HG02840 (cell line): ENCODE data around the gene CCDC97.

Source experiments
- ATAC-seq: cut with Tn5 transposase; IDR thresholded peaks from one replicate; pipeline ENCODE4 v1.9.1; 2021; ENCODE audit warnings: mild to moderate bottlenecking, moderate library complexity, moderate number of reproducible peaks; ENCODE audit not compliant: unreplicated experiment, low FRiP score

CCDC97 gene

GRCh38 chr19:41297628-41298347 lies 12.2 kb upstream of the CCDC97 start:
- ATAC-seq, result no peak

GRCh38 chr19:41298348-41298964 lies 11.5 kb upstream of the CCDC97 start:
- ATAC-seq, result no peak

DNA sequence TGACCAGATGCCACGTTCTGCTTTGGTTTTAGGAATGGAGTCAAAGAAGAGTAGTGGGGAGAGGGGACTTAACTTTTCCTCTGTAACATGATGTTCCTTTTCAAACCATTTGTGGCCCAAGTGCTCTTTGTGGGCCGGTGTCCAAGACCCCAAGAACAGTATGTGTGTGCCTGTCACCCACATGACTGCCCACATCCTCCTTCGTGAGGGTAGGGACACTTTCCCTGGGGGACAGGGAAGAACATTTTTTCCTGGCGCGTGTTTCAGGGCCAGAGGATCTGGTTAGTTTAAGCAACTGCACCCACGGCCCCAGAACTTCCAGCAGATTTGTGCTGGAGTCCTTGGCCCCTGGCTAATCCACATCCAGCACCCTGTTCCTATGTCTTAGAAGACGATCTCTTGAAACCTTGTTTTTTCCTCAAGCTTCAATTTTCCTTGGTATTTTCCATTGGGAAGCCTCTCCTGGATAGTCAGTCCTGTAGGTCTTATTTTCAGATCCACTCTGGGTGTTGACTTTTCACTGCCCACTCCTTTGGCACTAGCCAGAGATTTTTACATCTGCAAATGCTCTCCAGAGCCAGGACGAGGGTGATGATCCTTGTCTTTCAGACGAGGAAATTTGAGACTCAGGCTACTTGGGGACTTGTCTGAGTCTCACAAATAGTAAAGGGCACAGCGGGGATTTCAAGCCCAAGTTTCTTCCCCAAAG lies 10.8 kb upstream of the CCDC97 start:
- ATAC-seq, result no peak

- ATAC-seq, result no peak
These were observed 10.2 kb upstream of the CCDC97 start for GRCh38 chr19:41299755-41300089.

GRCh38 chr19:41300555-41300954 lies 9.4 kb upstream of the CCDC97 start:
- no peak for ATAC-seq

GRCh38 chr19:41302624-41303351 lies 7.2 kb upstream of the CCDC97 start:
- no peak for ATAC-seq

DNA sequence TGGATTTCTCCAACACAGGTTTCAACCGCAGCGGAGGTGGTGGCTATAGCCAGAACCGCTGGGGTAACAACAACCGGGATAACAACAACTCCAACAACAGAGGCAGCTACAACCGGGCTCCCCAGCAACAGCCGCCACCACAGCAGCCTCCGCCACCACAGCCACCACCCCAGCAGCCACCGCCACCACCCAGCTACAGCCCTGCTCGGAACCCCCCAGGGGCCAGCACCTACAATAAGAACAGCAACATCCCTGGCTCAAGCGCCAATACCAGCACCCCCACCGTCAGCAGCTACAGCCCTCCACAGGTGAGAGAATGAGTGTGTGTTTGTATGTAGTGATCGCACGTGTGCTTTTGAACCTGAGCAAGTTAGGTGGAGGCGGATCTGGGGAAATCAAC lies 6.0 kb upstream of the CCDC97 start:
- ATAC-seq, result no peak

- ATAC-seq, result no peak
These were observed 5.1 kb upstream of the CCDC97 start for GRCh38 chr19:41304706-41305483.

DNA sequence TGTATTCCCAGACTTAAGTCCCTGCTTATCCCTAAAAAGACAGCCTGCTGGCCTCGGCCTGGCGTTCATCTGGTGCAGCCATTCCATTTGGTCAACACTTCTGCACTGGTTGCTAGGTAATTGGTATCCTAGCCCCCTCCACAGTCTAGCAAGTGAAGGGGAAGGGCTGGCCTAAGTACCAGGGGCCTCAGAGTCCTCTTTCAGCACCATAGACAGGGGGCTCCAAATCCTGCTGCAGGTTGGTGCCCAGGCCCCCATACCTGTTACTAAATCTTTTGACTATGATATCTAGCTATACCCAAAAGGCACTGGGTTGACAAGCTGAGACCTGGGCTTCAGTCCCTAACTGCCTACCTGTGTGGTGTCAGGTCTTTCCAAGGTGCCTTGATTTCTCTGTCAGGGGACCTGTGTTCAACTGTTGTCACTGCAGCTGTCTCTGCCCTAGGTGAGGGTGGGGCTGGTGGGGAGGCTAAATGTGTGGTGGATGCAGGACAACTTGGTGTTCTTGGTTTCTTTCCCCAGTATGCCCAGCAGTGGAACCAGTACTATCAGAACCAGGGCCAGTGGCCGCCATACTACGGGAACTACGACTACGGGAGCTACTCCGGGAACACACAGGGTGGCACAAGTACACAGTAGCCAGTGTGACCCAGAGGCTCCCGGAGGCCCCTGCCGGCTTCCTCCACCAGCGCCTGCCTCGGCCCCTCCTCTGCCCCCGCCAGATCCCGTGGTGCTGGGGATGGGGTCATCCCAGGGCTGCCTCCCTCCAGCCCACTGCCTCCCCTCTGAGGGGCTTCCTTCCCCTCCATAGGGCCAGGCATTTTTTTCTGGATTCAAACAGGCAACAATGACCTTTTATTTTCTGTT lies 3.8 kb upstream of the CCDC97 start:
- ATAC-seq, result no peak

GRCh38 chr19:41307090-41307875 lies 2.7 kb upstream of the CCDC97 start:
- no peak for ATAC-seq

DNA sequence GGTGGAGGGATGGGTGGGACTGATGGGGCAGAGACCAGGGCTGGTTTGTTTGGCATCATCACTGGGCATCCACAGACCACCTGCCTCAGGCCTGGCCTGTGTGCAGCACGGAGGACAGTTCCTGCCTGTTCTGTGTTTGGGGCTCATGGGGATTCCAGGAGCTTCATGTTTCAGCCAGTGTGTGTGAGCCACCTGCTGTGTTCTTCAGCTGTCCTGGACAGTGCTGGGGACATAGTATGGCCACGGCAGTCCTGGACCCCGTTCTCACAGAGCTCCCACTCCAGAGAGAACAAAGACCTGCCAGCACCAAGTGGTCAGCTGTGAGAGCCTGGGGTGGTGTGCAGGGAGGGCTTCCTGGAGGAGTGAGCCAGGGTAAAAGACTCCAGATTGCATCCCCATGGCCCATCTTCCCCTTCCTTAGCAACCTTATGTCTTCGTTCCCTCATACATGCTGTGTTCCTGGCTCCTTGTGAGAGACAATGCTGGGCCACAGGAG lies 2.0 kb upstream of the CCDC97 start:
- no peak for ATAC-seq

DNA sequence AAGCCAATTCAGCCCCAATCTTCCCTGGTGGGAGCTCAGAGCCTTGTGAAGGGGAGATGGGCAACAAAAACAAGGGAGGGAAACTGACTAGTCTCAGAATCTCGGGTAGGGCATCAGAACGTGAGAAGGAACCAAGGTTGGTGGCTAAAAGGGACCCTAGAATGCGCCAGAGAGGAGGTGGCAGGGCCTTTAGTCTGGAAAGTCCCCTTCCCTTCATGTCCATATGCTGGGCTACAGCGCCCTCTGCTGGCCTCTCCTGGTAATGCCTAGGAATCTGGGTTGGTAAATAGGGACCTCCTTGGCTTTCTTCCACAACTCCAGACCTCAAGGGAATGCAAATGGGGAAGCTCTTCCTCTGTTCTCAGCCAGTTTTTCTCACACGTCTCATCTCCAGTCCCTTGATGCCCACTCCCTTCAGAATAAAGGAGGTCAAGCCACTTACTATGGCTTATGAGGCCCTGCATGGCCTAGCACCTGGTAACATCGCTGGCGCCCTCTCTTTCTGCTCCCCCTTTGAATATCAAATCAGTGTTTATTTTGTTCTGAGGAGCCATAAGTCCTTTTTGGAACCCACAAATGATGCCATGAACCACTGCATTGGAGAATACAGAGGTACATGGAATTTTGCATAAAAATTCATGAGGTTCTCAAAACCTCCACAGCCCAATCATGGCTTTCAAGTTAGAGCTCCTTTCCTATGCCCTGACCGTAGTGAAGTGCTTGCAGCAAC lies 1.4 kb upstream of the CCDC97 start:
- no peak for ATAC-seq

- ATAC-seq, result no peak
These were observed 566 bp upstream of the CCDC97 start for GRCh38 chr19:41309180-41310032.

DNA sequence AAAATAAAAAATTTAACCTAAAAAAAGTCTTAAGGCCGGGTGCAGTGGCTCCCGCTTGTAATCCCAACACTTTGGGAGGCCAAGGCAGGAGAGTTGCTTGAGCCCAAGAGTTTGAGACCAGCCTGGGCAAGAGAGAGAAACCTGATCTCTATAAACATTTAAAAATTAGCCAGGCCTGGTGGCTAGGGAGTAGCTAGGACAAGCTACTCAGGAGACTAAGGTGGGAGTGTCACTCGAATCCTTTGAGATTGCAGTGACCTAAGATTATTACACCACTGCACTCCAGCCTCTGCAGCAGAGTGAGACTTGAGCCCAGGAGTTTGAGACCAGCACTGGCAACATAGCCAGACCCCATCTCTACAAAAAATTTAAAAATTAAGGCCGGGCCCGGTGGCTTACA lies 1.1 kb downstream of the CCDC97 start:
- no peak for ATAC-seq

GRCh38 chr19:41311613-41312012 lies 1.6 kb downstream of the CCDC97 start:
- no peak for ATAC-seq

DNA sequence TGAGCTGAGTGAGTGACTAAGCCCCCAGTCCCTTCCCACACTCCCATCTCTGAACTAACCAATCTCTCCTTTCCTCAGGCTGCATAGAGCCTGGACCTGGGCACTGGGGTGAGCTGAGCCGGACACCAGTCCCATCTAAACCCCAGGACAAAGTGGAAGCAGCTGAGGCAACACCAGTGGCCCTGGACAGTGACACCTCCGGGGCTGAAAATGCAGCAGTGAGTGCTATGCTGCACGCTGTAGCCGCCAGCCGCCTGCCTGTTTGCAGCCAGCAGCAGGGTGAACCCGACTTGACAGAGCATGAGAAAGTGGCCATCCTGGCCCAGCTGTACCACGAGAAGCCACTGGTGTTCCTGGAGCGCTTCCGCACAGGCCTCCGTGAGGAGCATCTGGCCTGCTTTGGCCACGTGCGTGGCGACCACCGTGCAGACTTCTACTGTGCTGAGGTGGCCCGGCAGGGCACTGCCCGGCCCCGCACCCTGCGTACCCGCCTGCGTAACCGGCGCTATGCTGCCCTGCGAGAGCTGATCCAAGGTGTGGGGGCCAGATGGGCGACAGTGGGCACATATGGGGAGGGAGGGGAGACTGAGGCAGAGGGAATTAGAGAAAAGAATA lies 6.4 kb downstream of the CCDC97 start:
- ATAC-seq, result no peak
